HEK293 (cell line): Measurements from ENCODE around the gene INO80E.

Experiments
- EGR2 ChIP-seq: fragments of 450-650 bp; formaldehyde crosslinking; IDR thresholded peaks from 2 replicates; pipeline ENCODE4 v1.5.1; 2016; ENCODE audit warnings: low read depth, missing biosample characterization, missing genetic modification characterization
- GLIS2 ChIP-seq: fragments of 450-650 bp; formaldehyde crosslinking; IDR thresholded peaks from 2 replicates; pipeline ENCODE4 v1.5.1; 2016; ENCODE audit warnings: missing biosample characterization, missing genetic modification characterization
- HOXC10 ChIP-seq: sonication (generic); formaldehyde crosslinking; IDR thresholded peaks from 2 replicates; pipeline ENCODE4 v1.8.1; 2023; ENCODE audit warnings: mild to moderate bottlenecking, missing genetic modification reagents
- INSM2 ChIP-seq: fragments of 450-650 bp; formaldehyde crosslinking; IDR thresholded peaks from 2 replicates; pipeline ENCODE4 v1.5.1; 2016; ENCODE audit warnings: missing biosample characterization, missing genetic modification characterization
- KLF10 ChIP-seq: fragments of 450-650 bp; IDR thresholded peaks from 2 replicates; pipeline ENCODE4 v1.5.1; 2018; ENCODE audit warnings: missing biosample characterization, mild to moderate bottlenecking, missing genetic modification characterization
- KLF17 ChIP-seq: fragments of 450-650 bp; formaldehyde crosslinking; IDR thresholded peaks from 2 replicates; pipeline ENCODE4 v1.5.1; 2016; ENCODE audit warnings: missing biosample characterization, missing genetic modification characterization
- SCRT1 ChIP-seq: fragments of 450-650 bp; formaldehyde crosslinking; IDR thresholded peaks from 2 replicates; pipeline ENCODE4 v1.5.1; 2016; ENCODE audit warnings: missing biosample characterization, missing genetic modification characterization, borderline replicate concordance
- SCRT2 ChIP-seq: fragments of 450-650 bp; formaldehyde crosslinking; IDR thresholded peaks from 2 replicates; pipeline ENCODE4 v1.5.1; 2016; ENCODE audit warnings: missing biosample characterization, missing genetic modification characterization
- SP2 ChIP-seq: fragments of 450-650 bp; formaldehyde crosslinking; IDR thresholded peaks from 2 replicates; pipeline ENCODE4 v1.5.1; 2016; ENCODE audit warnings: missing biosample characterization, missing genetic modification characterization
- SP3 ChIP-seq: fragments of 450-650 bp; formaldehyde crosslinking; IDR thresholded peaks from 2 replicates; pipeline ENCODE4 v1.5.1; 2016; ENCODE audit warnings: missing biosample characterization, missing genetic modification characterization
- ZEB2 ChIP-seq: fragments of 450-650 bp; formaldehyde crosslinking; IDR thresholded peaks from 2 replicates; pipeline ENCODE4 v1.5.1; 2016; ENCODE audit warnings: missing biosample characterization, missing genetic modification characterization
- ZFP3 ChIP-seq: fragments of 450-650 bp; formaldehyde crosslinking; IDR thresholded peaks from 2 replicates; pipeline ENCODE4 v1.5.1; 2016; ENCODE audit warnings: low read depth, missing biosample characterization, missing genetic modification characterization
- ZNF146 ChIP-seq: fragments of 450-650 bp; formaldehyde crosslinking; IDR thresholded peaks from 2 replicates; pipeline ENCODE4 v1.5.1; 2016; ENCODE audit warnings: missing biosample characterization, missing genetic modification characterization
- ZNF174 ChIP-seq: fragments of 450-650 bp; formaldehyde crosslinking; IDR thresholded peaks from 2 replicates; pipeline ENCODE4 v1.5.0; 2017; ENCODE audit warnings: missing biosample characterization, mild to moderate bottlenecking, missing genetic modification characterization
- ZNF18 ChIP-seq: fragments of 450-650 bp; formaldehyde crosslinking; IDR thresholded peaks from 2 replicates; pipeline ENCODE4 v1.5.1; 2016; ENCODE audit warnings: missing biosample characterization, missing genetic modification characterization
- ZNF558 ChIP-seq: fragments of 450-650 bp; formaldehyde crosslinking; IDR thresholded peaks from 2 replicates; pipeline ENCODE4 v1.5.1; 2016; ENCODE audit warnings: missing biosample characterization, missing genetic modification characterization
- ZNF561 ChIP-seq: fragments of 450-650 bp; IDR thresholded peaks from 2 replicates; pipeline ENCODE4 v1.5.1; 2018; ENCODE audit warnings: missing biosample characterization, missing genetic modification characterization, borderline replicate concordance
- ZNF596 ChIP-seq: fragments of 450-650 bp; IDR thresholded peaks from 2 replicates; pipeline ENCODE4 v1.5.0; 2018; ENCODE audit warnings: missing biosample characterization, mild to moderate bottlenecking, missing genetic modification characterization, moderate library complexity
- ZNF624 ChIP-seq: fragments of 450-650 bp; formaldehyde crosslinking; IDR thresholded peaks from 2 replicates; pipeline ENCODE4 v1.5.1; 2017; ENCODE audit warnings: missing biosample characterization, missing genetic modification characterization
- ZSCAN4 ChIP-seq: fragments of 450-650 bp; formaldehyde crosslinking; IDR thresholded peaks from 2 replicates; pipeline ENCODE4 v1.5.1; 2017; ENCODE audit warnings: missing biosample characterization, missing genetic modification characterization
- ZXDB ChIP-seq: fragments of 450-650 bp; formaldehyde crosslinking; IDR thresholded peaks from 2 replicates; pipeline ENCODE4 v1.5.1; 2016; ENCODE audit warnings: missing biosample characterization, missing genetic modification characterization

INO80E gene

GRCh38 chr16:30010844-30011713 is 15.0 kb downstream of the INO80E start, which contains the start of gene DOC2A (continued):
- TF ChIP-seq SP3 (tag by site-specific recombination) (0 out of 2 replicates have a peak, but pooled peaks have one; percentile 36), SP2 (peak; percentile 15; the same call in 1 of the 2 replicates), KLF17 (tag by site-specific recombination) (0 out of 2 replicates have a peak, but pooled peaks have one; percentile 57), ZNF624 (no peak), SCRT1 (tag by site-specific recombination) (peak; percentile 95), ZNF18 (tag by site-specific recombination) (peak; percentile 91), ZFP3 (tag by site-specific recombination) (peak; percentile 86), ZNF561 (tag by site-specific recombination) (peak; percentile 48; the same call in 1 of the 2 replicates), HOXC10 (CRISPR knock-in tag) (no peak), ZNF146 (tag by site-specific recombination) (0 out of 2 replicates have a peak, but pooled peaks have one; percentile 4), KLF10 (no peak), EGR2 (tag by site-specific recombination) (peak; percentile 27; the same call in 1 of the 2 replicates), GLIS2 (peak; percentile 58; the same call in 1 of the 2 replicates), ZNF596 (tag by site-specific recombination) (no peak), ZXDB (tag by site-specific recombination) (peak; percentile 54; the same call in 1 of the 2 replicates), ZNF174 (no peak), ZNF558 (tag by site-specific recombination) (no peak), INSM2 (tag by site-specific recombination) (0 out of 2 replicates have a peak, but pooled peaks have one; percentile 15), ZEB2 (tag by site-specific recombination) (0 out of 2 replicates have a peak, but pooled peaks have one; percentile 17), ZSCAN4 (peak; percentile 86), SCRT2 (tag by site-specific recombination) (peak; percentile 98)
- TF ChIP-seq, all 188 proteins: peak for 29
